Activated naive CD8-positive, alpha-beta T cell treated with anti-CD3 and anti-CD28 coated beads for 36 hours (primary cell): ENCODE measurements around the gene GAL3ST2. TPM values are rescaled to one million over a fixed set of nuclear protein-coding genes. Genes with fewer than 3 reads are reported as not detected.
"Not testable (repeated sequence)": the region's sequence is repeated elsewhere in the genome, so short reads cannot be mapped to it uniquely, and the experiment has no call there.

Experiments
- DNase-seq: peaks from one replicate; pipeline ENCODE4 v3.0.0; 2021
- H3K27ac Mint-ChIP-seq: one replicate; pipeline ENCODE4 v1.8.0; 2022; ENCODE audit warnings: mild to moderate bottlenecking, moderate library complexity, mixed read lengths
- H3K27me3 Mint-ChIP-seq: one replicate; pipeline ENCODE4 v1.8.0; 2022; ENCODE audit warnings: mild to moderate bottlenecking, mixed read lengths
- H3K36me3 Mint-ChIP-seq: one replicate; pipeline ENCODE4 v1.8.0; 2021; ENCODE audit warnings: mild to moderate bottlenecking, mixed read lengths
- H3K4me1 Mint-ChIP-seq: one replicate; pipeline ENCODE4 v1.8.0; 2021; ENCODE audit warnings: mixed read lengths
- H3K4me3 Mint-ChIP-seq: one replicate; pipeline ENCODE4 v1.8.0; 2022; ENCODE audit warnings: mild to moderate bottlenecking, moderate library complexity, mixed read lengths
- H3K9me3 Mint-ChIP-seq: one replicate; pipeline ENCODE4 v1.8.0; 2022; ENCODE audit warnings: mixed read lengths
- total RNA-seq, 2 experiments: library from RNA; stranded (reverse); gene quantifications; one replicate each; pipeline ENCODE4 v1.2.3, GENCODE V29; 2021

Gene GAL3ST2
- total RNA-seq, 2 experiments from 2014 or later, result 0.31 TPM; not detected in 1

- Mint-ChIP-seq H3K36me3 (peaks cover 32% of the 10 kb centered on the region), H3K4me1 (peaks cover 28% of the 10 kb centered on the region), H3K27ac (no peak overlapping the region), H3K9me3 (peaks cover 1% of the 10 kb centered on the region), H3K4me3 (no peak overlapping the region), H3K27me3 (no peaks in the 10 kb centered on the region)
- no peak for DNase-seq
Observed at GRCh38 chr2:241742320-241742939, 34.2 kb upstream of the GAL3ST2 start.

- peaks cover 26% of the 10 kb centered on the region for H3K4me1 Mint-ChIP-seq
- peaks cover 32% of the 10 kb centered on the region for H3K36me3 Mint-ChIP-seq
- H3K9me3 Mint-ChIP-seq, H3K27ac Mint-ChIP-seq, H3K4me3 Mint-ChIP-seq, DNase-seq, H3K27me3 Mint-ChIP-seq: not testable (repeated sequence)
Observed at GRCh38 chr2:241743008-241743407, 33.6 kb upstream of the GAL3ST2 start.

GRCh38 chr2:241743620-241744019, 33.0 kb upstream of the GAL3ST2 start:
- no peaks in the 10 kb centered on the region for H3K27me3 Mint-ChIP-seq
- peaks cover 30% of the 10 kb centered on the region for H3K36me3 Mint-ChIP-seq
- no peak overlapping the region for H3K27ac Mint-ChIP-seq
- H3K4me3 Mint-ChIP-seq, result no peak overlapping the region
- no peak for DNase-seq
- H3K4me1 Mint-ChIP-seq, result peaks cover 24% of the 10 kb centered on the region
- peaks cover 1% of the 10 kb centered on the region for H3K9me3 Mint-ChIP-seq

- H3K4me3 Mint-ChIP-seq, result no peak overlapping the region
- no peaks in the 10 kb centered on the region for H3K27me3 Mint-ChIP-seq
- no peak for DNase-seq
- peaks cover 32% of the 10 kb centered on the region for H3K36me3 Mint-ChIP-seq
- H3K27ac Mint-ChIP-seq, result no peak overlapping the region
- peaks cover 21% of the 10 kb centered on the region for H3K4me1 Mint-ChIP-seq
- peaks cover 1% of the 10 kb centered on the region for H3K9me3 Mint-ChIP-seq
Observed at GRCh38 chr2:241744028-241744754, 32.4 kb upstream of the GAL3ST2 start.

- Mint-ChIP-seq H3K4me1 (peaks cover 10% of the 10 kb centered on the region), H3K9me3 (peaks cover 1% of the 10 kb centered on the region), H3K27ac (no peak overlapping the region), H3K27me3 (no peaks in the 10 kb centered on the region), H3K4me3 (no peak overlapping the region), H3K36me3 (peaks cover 31% of the 10 kb centered on the region)
- DNase-seq, result no peak
Observed at GRCh38 chr2:241745276-241745675, 31.3 kb upstream of the GAL3ST2 start.

GRCh38 chr2:241746084-241746483, 30.5 kb upstream of the GAL3ST2 start:
- peaks cover 1% of the 10 kb centered on the region for H3K9me3 Mint-ChIP-seq
- no peaks in the 10 kb centered on the region for H3K27me3 Mint-ChIP-seq
- H3K36me3 Mint-ChIP-seq, result peaks cover 31% of the 10 kb centered on the region
- H3K4me3 Mint-ChIP-seq, result no peak overlapping the region
- no peak overlapping the region for H3K27ac Mint-ChIP-seq
- peaks cover 2% of the 10 kb centered on the region for H3K4me1 Mint-ChIP-seq
- DNase-seq, result no peak

- no peak overlapping the region for H3K27ac Mint-ChIP-seq
- DNase-seq, result no peak
- peak overlapping the region; percentile 29 for H3K4me3 Mint-ChIP-seq
- peaks cover 1% of the 10 kb centered on the region for H3K9me3 Mint-ChIP-seq
- no peaks in the 10 kb centered on the region for H3K27me3 Mint-ChIP-seq
- peaks cover 30% of the 10 kb centered on the region for H3K36me3 Mint-ChIP-seq
- no peaks in the 10 kb centered on the region for H3K4me1 Mint-ChIP-seq
Observed at GRCh38 chr2:241748468-241749256, 28.0 kb upstream of the GAL3ST2 start.

- Mint-ChIP-seq H3K4me3 (no peak overlapping the region), H3K36me3 (peaks cover 24% of the 10 kb centered on the region), H3K27ac (no peak overlapping the region), H3K4me1 (no peaks in the 10 kb centered on the region), H3K27me3 (no peaks in the 10 kb centered on the region), H3K9me3 (peaks cover 1% of the 10 kb centered on the region)
- no peak for DNase-seq
Observed at GRCh38 chr2:241750076-241750840, 26.4 kb upstream of the GAL3ST2 start.

- Mint-ChIP-seq H3K36me3 (peaks cover 16% of the 10 kb centered on the region), H3K9me3 (peaks cover 1% of the 10 kb centered on the region), H3K4me1 (no peaks in the 10 kb centered on the region), H3K27me3 (no peaks in the 10 kb centered on the region), H3K4me3 (no peak overlapping the region), H3K27ac (no peak overlapping the region)
- DNase-seq, result no peak
Observed at GRCh38 chr2:241751152-241751551, 25.5 kb upstream of the GAL3ST2 start.

GRCh38 chr2:241751776-241752175, 24.8 kb upstream of the GAL3ST2 start:
- no peaks in the 10 kb centered on the region for H3K27me3 Mint-ChIP-seq
- DNase-seq, result no peak
- H3K9me3 Mint-ChIP-seq, result peaks cover 1% of the 10 kb centered on the region
- H3K27ac Mint-ChIP-seq, result no peak overlapping the region
- H3K4me1 Mint-ChIP-seq, result no peaks in the 10 kb centered on the region
- no peak overlapping the region for H3K4me3 Mint-ChIP-seq
- peaks cover 15% of the 10 kb centered on the region for H3K36me3 Mint-ChIP-seq

GRCh38 chr2:241752253-241752652, 24.4 kb upstream of the GAL3ST2 start:
- DNase-seq, result no peak
- Mint-ChIP-seq H3K27ac (no peak overlapping the region), H3K36me3 (peaks cover 12% of the 10 kb centered on the region), H3K27me3 (no peaks in the 10 kb centered on the region), H3K9me3 (no peaks in the 10 kb centered on the region), H3K4me1 (no peaks in the 10 kb centered on the region), H3K4me3 (no peak overlapping the region)

- no peaks in the 10 kb centered on the region for H3K4me1 Mint-ChIP-seq
- no peak for DNase-seq
- peaks cover 10% of the 10 kb centered on the region for H3K36me3 Mint-ChIP-seq
- H3K27ac Mint-ChIP-seq, result no peak overlapping the region
- H3K4me3 Mint-ChIP-seq, result no peak overlapping the region
- no peaks in the 10 kb centered on the region for H3K27me3 Mint-ChIP-seq
- H3K9me3 Mint-ChIP-seq, result no peaks in the 10 kb centered on the region
Observed at GRCh38 chr2:241752689-241753276, 23.8 kb upstream of the GAL3ST2 start.

- Mint-ChIP-seq H3K27me3 (no peaks in the 10 kb centered on the region), H3K36me3 (peaks cover 8% of the 10 kb centered on the region), H3K9me3 (no peaks in the 10 kb centered on the region), H3K4me1 (no peaks in the 10 kb centered on the region), H3K27ac (no peak overlapping the region), H3K4me3 (no peak overlapping the region)
- DNase-seq, result no peak
Observed at GRCh38 chr2:241753493-241753892, 23.1 kb upstream of the GAL3ST2 start.

GRCh38 chr2:241754042-241754441, 22.6 kb upstream of the GAL3ST2 start:
- Mint-ChIP-seq H3K9me3 (no peaks in the 10 kb centered on the region), H3K4me1 (no peaks in the 10 kb centered on the region), H3K4me3 (no peak overlapping the region), H3K27ac (no peak overlapping the region), H3K27me3 (no peaks in the 10 kb centered on the region), H3K36me3 (peaks cover 7% of the 10 kb centered on the region)
- DNase-seq, result no peak
